Stomach (tissue), 4 donors: ENCODE results near the gene MED12L.

Source experiments
- POLR2A ChIP-seq, 4 donors: fragments of 450-650 bp; IDR thresholded peaks; one replicate each; pipeline ENCODE4 v1.6.1; 2016; ENCODE audit warnings: antibody characterized with exemption in 4 of 4, control low read depth in 2 of 4, mild to moderate bottlenecking in 1 of 4, moderate library complexity in 1 of 4
- POLR2AphosphoS5 ChIP-seq, 3 donors: sonication (generic); formaldehyde crosslinking; IDR thresholded peaks; one replicate each; pipeline ENCODE4 v1.6.1; 2016; ENCODE audit warnings: antibody characterized with exemption in 3 of 3
- TF ChIP-seq, protein P1 (sequence below), 7 experiments: fragments of 450-650 bp in 4 of 7; fragments of 200-600 bp in 3 of 7; sonication (generic) in 3 of 7; IDR thresholded peaks; one replicate each; pipeline ENCODE4 v1.5.1; 2016 to 2019; ENCODE audit warnings: antibody characterized with exemption in 7 of 7, control low read depth in 2 of 7, mild to moderate bottlenecking in 1 of 7

DNA sequence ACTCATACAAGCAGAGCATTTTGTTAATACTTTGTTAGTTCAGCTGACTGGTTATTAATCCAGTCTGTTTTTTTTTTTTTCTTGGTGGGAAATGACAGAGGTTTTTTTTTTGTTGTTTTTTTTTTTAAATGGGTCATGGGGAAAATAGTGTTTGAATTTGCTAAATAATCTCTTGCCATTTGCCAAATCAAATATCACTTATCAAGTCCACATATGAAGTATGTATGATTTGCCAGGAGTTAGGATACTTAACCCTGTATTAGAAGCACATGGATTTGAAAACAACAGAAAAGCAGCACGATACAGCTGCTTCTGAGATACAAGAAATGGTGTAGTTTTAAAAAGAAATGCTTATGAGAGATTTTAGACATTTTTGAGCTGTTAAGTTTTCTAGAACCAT is 171.3 kb downstream of the MED12L start:
- TF ChIP-seq, protein P1, sequence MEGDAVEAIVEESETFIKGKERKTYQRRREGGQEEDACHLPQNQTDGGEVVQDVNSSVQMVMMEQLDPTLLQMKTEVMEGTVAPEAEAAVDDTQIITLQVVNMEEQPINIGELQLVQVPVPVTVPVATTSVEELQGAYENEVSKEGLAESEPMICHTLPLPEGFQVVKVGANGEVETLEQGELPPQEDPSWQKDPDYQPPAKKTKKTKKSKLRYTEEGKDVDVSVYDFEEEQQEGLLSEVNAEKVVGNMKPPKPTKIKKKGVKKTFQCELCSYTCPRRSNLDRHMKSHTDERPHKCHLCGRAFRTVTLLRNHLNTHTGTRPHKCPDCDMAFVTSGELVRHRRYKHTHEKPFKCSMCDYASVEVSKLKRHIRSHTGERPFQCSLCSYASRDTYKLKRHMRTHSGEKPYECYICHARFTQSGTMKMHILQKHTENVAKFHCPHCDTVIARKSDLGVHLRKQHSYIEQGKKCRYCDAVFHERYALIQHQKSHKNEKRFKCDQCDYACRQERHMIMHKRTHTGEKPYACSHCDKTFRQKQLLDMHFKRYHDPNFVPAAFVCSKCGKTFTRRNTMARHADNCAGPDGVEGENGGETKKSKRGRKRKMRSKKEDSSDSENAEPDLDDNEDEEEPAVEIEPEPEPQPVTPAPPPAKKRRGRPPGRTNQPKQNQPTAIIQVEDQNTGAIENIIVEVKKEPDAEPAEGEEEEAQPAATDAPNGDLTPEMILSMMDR (IDR thresholded peaks at IDR 0.05), result no peak
- TF ChIP-seq POLR2A (IDR thresholded peaks at IDR 0.05), result no peak
- no peak for TF ChIP-seq POLR2AphosphoS5 (IDR thresholded peaks at IDR 0.05)
